GM12872 (cell line): ENCODE results near the gene CD1B.

Experiments
- CTCF ChIP-seq: IDR thresholded peaks from 3 replicates; pipeline ENCODE4 v1.5.1; 2011; ENCODE audit warnings: low read depth, mild to moderate bottlenecking, low read length, moderate library complexity; ENCODE audit not compliant: insufficient read depth

The CD1B gene

GRCh38 chr1:158331106-158331425 is 265 bp downstream of the CD1B start:
- no peak for TF ChIP-seq CTCF

GRCh38 chr1:158330391-158331105 is 783 bp downstream of the CD1B start:
- TF ChIP-seq CTCF = no peak

GRCh38 chr1:158329733-158330132 is 1.6 kb downstream of the CD1B start:
- peak; percentile 60 for TF ChIP-seq CTCF

GRCh38 chr1:158329300-158329699 is 2.0 kb downstream of the CD1B start:
- no peak for TF ChIP-seq CTCF

- no peak for TF ChIP-seq CTCF
Observed at GRCh38 chr1:158328426-158328825, 2.9 kb downstream of the CD1B start.

GRCh38 chr1:158327481-158327880 is 3.9 kb downstream of the CD1B start:
- TF ChIP-seq CTCF = no peak

GRCh38 chr1:158324395-158324794 is 6.9 kb downstream of the CD1B start:
- TF ChIP-seq CTCF = no peak
